ENCODE measurements around the gene CHST8. TPM values are rescaled to one million over a fixed set of nuclear protein-coding genes. Genes with fewer than 3 reads are reported as not detected.

Gene CHST8
- total and polyA plus RNA-seq, 2 of the 13 experiments (the other 11 are each of a cell fraction or from before 2014, with no cell fraction given): not detected

- Histone ChIP-seq H3K36me3 (replicated peaks in 1 of 2; ENCODE audit: control insufficient read depth in 1 of 2, insufficient read depth in 2 of 2, low read length in 2 of 2) (no peaks in the 10 kb centered on the region), H3K4me2 (ENCODE audit: low read depth, low read length) (no peak overlapping the region), H3K27me3 (ENCODE audit: control insufficient read depth in 1 of 2, insufficient read depth in 2 of 2, low read length in 2 of 2) (peaks cover 0 to 28% of the 10 kb centered on the region in 2 experiments; a peak in 3 of 5 replicates), H4K20me1 (ENCODE audit: insufficient read depth, low read length) (no peaks in the 10 kb centered on the region), H3K27ac (ENCODE audit: extremely low read length, insufficient read depth, low read length) (no peak overlapping the region), H3K9me3 (ENCODE audit: low read length) (no peaks in the 10 kb centered on the region), H2AFZ (ENCODE audit: low read length) (no peak overlapping the region), H3K4me1 (ENCODE audit: insufficient read depth, low read length) (no peaks in the 10 kb centered on the region), H3K79me2 (ENCODE audit: insufficient read depth, low read length) (no peaks in the 10 kb centered on the region), H3K4me3 (replicated peaks in 1 of 3; ENCODE audit: insufficient read depth in 1 of 3, low read depth in 2 of 3, low read length in 3 of 3) (no peak overlapping the region), H3K9ac (ENCODE audit: insufficient read depth, low read depth, low read length) (no peak overlapping the region)
- no TSS peak for BruUV-seq (replicated peaks)
- ChIA-PET CTCF (ENCODE audit: low intra/inter-chr PET ratio, low total read pairs) (no interaction called here), POLR2A (no interaction called here)
- DNase-seq (ENCODE audit: low spot score) (no peak), ATAC-seq (no peak), FAIRE-seq (no peak)
- intact Hi-C loops (cut with micrococcal nuclease; ENCODE audit: unreplicated experiment): no loop called here
- WGBS (ENCODE audit: low lambda C conversion rate): 14% methylated on average over 6 of the region's 8 CpGs
- in situ Hi-C loops (cut with HindIII; ENCODE audit: extremely low pct_ligation_motif_present, low pct_unique_long_range_greater_than_20kb): no loop called here
- TF ChIP-seq EHMT2 (IDR thresholded peaks at IDR 0.05; ENCODE audit: borderline replicate concordance, low read depth, low read length) (no peak), ZNF205 (CRISPR knock-in tag; IDR thresholded peaks at IDR 0.05) (no peak), CREB3 (CRISPR knock-in tag; IDR thresholded peaks at IDR 0.05) (no peak), HNF4A (CRISPR knock-in tag; IDR thresholded peaks at IDR 0.05) (no peak), CENPT (CRISPR knock-in tag; IDR thresholded peaks at IDR 0.05; ENCODE audit: low read depth) (no peak), ZHX1 (CRISPR knock-in tag; IDR thresholded peaks at IDR 0.05; ENCODE audit: low read depth) (no peak), DNMT1 (CRISPR knock-in tag; IDR thresholded peaks at IDR 0.05) (no peak), FIP1L1 (IDR thresholded peaks at IDR 0.05; ENCODE audit: borderline replicate concordance, insufficient read depth, low read depth, low read length) (no peak), ZNF484 (CRISPR knock-in tag; IDR thresholded peaks at IDR 0.05; ENCODE audit: borderline replicate concordance, low read depth) (no peak), ZNF431 (CRISPR knock-in tag; IDR thresholded peaks at IDR 0.05; ENCODE audit: borderline replicate concordance, low read depth) (no peak)
- TF ChIP-seq, protein P1, sequence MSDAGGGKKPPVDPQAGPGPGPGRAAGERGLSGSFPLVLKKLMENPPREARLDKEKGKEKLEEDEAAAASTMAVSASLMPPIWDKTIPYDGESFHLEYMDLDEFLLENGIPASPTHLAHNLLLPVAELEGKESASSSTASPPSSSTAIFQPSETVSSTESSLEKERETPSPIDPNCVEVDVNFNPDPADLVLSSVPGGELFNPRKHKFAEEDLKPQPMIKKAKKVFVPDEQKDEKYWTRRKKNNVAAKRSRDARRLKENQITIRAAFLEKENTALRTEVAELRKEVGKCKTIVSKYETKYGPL (CRISPR knock-in tag; IDR thresholded peaks at IDR 0.05): no peak
- TF ChIP-seq, protein P2, sequence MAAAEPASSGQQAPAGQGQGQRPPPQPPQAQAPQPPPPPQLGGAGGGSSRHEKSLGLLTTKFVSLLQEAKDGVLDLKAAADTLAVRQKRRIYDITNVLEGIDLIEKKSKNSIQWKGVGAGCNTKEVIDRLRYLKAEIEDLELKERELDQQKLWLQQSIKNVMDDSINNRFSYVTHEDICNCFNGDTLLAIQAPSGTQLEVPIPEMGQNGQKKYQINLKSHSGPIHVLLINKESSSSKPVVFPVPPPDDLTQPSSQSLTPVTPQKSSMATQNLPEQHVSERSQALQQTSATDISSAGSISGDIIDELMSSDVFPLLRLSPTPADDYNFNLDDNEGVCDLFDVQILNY (CRISPR knock-in tag; conservative IDR thresholded peaks at IDR 0.05): no peak
- TF ChIP-seq, protein P3, sequence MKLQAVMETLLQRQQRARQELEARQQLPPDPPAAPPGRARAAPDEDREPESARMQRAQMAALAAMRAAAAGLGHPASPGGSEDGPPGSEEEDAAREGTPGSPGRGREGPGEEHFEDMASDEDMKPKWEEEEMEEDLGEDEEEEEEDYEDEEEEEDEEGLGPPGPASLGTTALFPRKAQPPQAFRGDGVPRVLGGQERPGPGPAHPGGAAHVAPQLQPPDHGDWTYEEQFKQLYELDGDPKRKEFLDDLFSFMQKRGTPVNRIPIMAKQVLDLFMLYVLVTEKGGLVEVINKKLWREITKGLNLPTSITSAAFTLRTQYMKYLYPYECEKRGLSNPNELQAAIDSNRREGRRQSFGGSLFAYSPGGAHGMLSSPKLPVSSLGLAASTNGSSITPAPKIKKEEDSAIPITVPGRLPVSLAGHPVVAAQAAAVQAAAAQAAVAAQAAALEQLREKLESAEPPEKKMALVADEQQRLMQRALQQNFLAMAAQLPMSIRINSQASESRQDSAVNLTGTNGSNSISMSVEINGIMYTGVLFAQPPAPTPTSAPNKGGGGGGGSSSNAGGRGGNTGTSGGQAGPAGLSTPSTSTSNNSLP (IDR thresholded peaks at IDR 0.05; ENCODE audit: low read depth, low read length): no peak
- TF ChIP-seq, protein P4, sequence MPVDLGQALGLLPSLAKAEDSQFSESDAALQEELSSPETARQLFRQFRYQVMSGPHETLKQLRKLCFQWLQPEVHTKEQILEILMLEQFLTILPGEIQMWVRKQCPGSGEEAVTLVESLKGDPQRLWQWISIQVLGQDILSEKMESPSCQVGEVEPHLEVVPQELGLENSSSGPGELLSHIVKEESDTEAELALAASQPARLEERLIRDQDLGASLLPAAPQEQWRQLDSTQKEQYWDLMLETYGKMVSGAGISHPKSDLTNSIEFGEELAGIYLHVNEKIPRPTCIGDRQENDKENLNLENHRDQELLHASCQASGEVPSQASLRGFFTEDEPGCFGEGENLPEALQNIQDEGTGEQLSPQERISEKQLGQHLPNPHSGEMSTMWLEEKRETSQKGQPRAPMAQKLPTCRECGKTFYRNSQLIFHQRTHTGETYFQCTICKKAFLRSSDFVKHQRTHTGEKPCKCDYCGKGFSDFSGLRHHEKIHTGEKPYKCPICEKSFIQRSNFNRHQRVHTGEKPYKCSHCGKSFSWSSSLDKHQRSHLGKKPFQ (CRISPR knock-in tag; IDR thresholded peaks at IDR 0.05; ENCODE audit: insufficient replicate concordance): no peak
Measured at GRCh38 chr19:33748231-33748630, 126.5 kb downstream of the CHST8 start.

All from HepG2 (cell line).